Measurements from ENCODE around the gene NCOA7.

The NCOA7 gene

DNA sequence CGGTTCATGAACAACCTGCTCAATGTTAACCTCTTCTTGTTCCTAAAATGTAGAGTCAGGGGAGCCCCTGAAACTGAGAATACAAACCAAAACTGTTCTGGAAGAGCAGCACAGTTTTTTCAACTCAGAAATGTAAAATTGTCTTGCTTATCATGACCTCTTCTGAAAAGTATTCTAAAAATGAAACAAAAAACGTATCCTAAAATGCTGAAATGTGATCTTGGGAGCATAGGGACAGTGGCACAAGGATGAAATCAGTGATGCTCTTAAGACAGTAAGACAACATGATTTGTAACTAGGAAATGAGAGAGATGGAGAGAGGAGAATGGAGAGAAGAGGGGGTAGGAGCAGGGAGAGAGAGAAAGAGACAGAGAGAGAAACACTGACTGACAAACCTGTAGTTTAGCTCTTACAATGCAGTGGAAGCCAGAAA, 27.5 kb downstream of the NCOA7 start:
- Histone ChIP-seq H3K36me3 (replicated peaks; ENCODE audit: insufficient read depth, low read length) (no peaks in the 10 kb centered on the region), H3K27ac (ENCODE audit: low read length) (peak overlapping the region; percentile 30; the same call in 1 of the 2 replicates), H3K9me3 (replicated peaks; ENCODE audit: insufficient read depth, low read length) (no peaks in the 10 kb centered on the region), H3F3A (ENCODE audit: insufficient read depth, low read length) (no peaks in the 10 kb centered on the region), H3K4me2 (ENCODE audit: low read depth, low read length) (peak overlapping the region; percentile 43), H3K9me2 (replicated peaks; ENCODE audit: insufficient read depth, low read length) (no peaks in the 10 kb centered on the region), H2AFZ (ENCODE audit: low read length) (peak overlapping the region; percentile 2; the same call in 1 of the 2 replicates), H3K9ac (ENCODE audit: low read length) (peak overlapping the region; percentile 9; the same call in 1 of the 2 replicates), H3K4me1 (ENCODE audit: low read length) (peaks cover 5% of the 10 kb centered on the region; the same call in 1 of the 2 replicates), H3K79me2 (ENCODE audit: low read length) (no peaks in the 10 kb centered on the region), H4K20me1 (ENCODE audit: insufficient read depth, low read length) (no peaks in the 10 kb centered on the region), H3K27me3 (replicated peaks; ENCODE audit: insufficient read depth, low read length) (no peaks in the 10 kb centered on the region), H3K4me3 (ENCODE audit: low read length) (peak overlapping the region; percentile 15; the same call in 1 of the 2 replicates)
- peak; percentile 21 for DNase-seq
- TF ChIP-seq EZH2phosphoT487 (IDR thresholded peaks at IDR 0.05; ENCODE audit: low read length) (no peak), EZH2 (optimal IDR thresholded peaks at IDR 0.05; ENCODE audit: low read depth, low read length) (no peak)
- TF ChIP-seq, protein P1, sequence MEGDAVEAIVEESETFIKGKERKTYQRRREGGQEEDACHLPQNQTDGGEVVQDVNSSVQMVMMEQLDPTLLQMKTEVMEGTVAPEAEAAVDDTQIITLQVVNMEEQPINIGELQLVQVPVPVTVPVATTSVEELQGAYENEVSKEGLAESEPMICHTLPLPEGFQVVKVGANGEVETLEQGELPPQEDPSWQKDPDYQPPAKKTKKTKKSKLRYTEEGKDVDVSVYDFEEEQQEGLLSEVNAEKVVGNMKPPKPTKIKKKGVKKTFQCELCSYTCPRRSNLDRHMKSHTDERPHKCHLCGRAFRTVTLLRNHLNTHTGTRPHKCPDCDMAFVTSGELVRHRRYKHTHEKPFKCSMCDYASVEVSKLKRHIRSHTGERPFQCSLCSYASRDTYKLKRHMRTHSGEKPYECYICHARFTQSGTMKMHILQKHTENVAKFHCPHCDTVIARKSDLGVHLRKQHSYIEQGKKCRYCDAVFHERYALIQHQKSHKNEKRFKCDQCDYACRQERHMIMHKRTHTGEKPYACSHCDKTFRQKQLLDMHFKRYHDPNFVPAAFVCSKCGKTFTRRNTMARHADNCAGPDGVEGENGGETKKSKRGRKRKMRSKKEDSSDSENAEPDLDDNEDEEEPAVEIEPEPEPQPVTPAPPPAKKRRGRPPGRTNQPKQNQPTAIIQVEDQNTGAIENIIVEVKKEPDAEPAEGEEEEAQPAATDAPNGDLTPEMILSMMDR (IDR thresholded peaks at IDR 0.05; ENCODE audit: low read length): no peak

DNA sequence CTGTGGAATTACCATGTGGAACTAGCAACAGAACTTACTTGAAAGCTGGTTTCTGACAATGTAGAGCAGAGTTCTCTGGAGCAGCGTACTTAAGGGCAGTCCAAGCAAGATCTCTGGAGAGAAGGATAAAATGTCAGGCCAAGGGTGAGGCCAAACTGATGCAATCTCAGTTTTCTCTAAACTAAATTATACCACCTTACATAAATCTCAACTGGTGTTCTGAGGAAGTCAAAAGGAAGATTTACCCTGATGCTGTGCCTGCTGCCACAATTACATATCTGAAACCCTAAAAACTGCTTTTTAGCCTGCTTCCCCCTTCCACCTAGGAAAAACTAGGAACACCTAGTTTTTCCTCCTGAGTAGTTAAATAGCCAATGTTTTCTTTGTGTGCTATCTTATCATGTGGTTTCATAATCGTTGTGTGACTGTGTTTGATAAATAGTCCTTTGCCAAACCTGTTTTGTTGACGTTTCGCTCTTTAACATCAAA, 28.1 kb downstream of the NCOA7 start:
- Histone ChIP-seq H2AFZ (ENCODE audit: low read length) (no peak overlapping the region), H3K4me1 (ENCODE audit: low read length) (peaks cover 5% of the 10 kb centered on the region; the same call in 1 of the 2 replicates), H3K9me2 (replicated peaks; ENCODE audit: insufficient read depth, low read length) (no peaks in the 10 kb centered on the region), H3K9ac (ENCODE audit: low read length) (no peak overlapping the region), H3K79me2 (ENCODE audit: low read length) (no peaks in the 10 kb centered on the region), H3F3A (ENCODE audit: insufficient read depth, low read length) (no peaks in the 10 kb centered on the region), H3K9me3 (replicated peaks; ENCODE audit: insufficient read depth, low read length) (no peaks in the 10 kb centered on the region), H3K4me3 (ENCODE audit: low read length) (0 out of 2 replicates have a peak overlapping the region, but pooled peaks have one; percentile 15), H4K20me1 (ENCODE audit: insufficient read depth, low read length) (no peaks in the 10 kb centered on the region), H3K27me3 (replicated peaks; ENCODE audit: insufficient read depth, low read length) (no peaks in the 10 kb centered on the region), H3K36me3 (replicated peaks; ENCODE audit: insufficient read depth, low read length) (no peaks in the 10 kb centered on the region), H3K27ac (ENCODE audit: low read length) (peak overlapping the region; percentile 30; the same call in 1 of the 2 replicates), H3K4me2 (ENCODE audit: low read depth, low read length) (peak overlapping the region; percentile 43)
- TF ChIP-seq EZH2phosphoT487 (IDR thresholded peaks at IDR 0.05; ENCODE audit: low read length) (no peak), EZH2 (optimal IDR thresholded peaks at IDR 0.05; ENCODE audit: low read depth, low read length) (no peak)
- TF ChIP-seq, protein P1 (IDR thresholded peaks at IDR 0.05; ENCODE audit: low read length): no peak
- no peak for DNase-seq

DNA sequence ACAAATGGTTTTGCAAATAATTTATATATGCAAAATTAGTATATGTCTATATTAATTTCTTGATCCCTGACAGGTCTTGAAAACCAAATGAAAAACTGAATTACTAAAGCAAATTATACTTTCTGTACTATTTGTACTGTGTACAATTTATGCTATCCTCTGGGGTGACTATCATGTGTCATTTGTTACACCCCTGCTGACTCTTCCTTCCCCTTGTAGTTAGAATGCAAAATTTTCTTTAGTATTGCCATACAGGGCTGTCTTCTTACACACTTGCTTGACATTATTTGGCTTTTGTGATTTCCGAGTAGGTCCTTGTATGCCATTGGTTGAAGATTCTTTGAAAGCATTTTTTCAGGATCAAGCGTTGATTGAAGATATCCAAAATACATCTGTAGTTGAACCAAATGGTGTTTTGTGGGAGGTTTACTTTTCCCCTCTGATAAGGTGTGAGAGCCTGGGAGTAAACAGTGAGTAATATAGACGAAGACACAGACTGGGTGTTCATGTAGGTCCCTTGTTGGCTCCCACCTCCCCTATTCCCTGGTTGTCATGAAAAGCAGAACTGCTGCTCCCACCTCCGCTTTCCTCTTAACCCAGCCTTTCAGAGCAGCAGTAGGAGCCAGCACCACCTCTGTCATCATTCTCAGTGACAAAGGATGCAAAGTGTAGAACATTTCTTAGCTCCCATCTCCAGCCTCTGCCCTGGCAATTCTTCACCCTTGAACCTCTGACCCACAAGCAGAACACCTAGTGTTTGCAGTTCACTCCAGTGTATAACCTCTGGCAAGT, 29.0 kb downstream of the NCOA7 start:
- Histone ChIP-seq H3K27me3 (replicated peaks; ENCODE audit: insufficient read depth, low read length) (no peaks in the 10 kb centered on the region), H3K4me2 (ENCODE audit: low read depth, low read length) (no peak overlapping the region), H2AFZ (ENCODE audit: low read length) (no peak overlapping the region), H3K9ac (ENCODE audit: low read length) (no peak overlapping the region), H3K27ac (ENCODE audit: low read length) (no peak overlapping the region), H3K4me1 (ENCODE audit: low read length) (peaks cover 5% of the 10 kb centered on the region; the same call in 1 of the 2 replicates), H3F3A (ENCODE audit: insufficient read depth, low read length) (no peaks in the 10 kb centered on the region), H3K79me2 (ENCODE audit: low read length) (no peaks in the 10 kb centered on the region), H3K4me3 (ENCODE audit: low read length) (no peak overlapping the region), H4K20me1 (ENCODE audit: insufficient read depth, low read length) (no peaks in the 10 kb centered on the region), H3K9me3 (replicated peaks; ENCODE audit: insufficient read depth, low read length) (no peaks in the 10 kb centered on the region), H3K36me3 (replicated peaks; ENCODE audit: insufficient read depth, low read length) (no peaks in the 10 kb centered on the region), H3K9me2 (replicated peaks; ENCODE audit: insufficient read depth, low read length) (no peaks in the 10 kb centered on the region)
- DNase-seq: no peak
- TF ChIP-seq, protein P1 (IDR thresholded peaks at IDR 0.05; ENCODE audit: low read length): no peak
- TF ChIP-seq EZH2 (optimal IDR thresholded peaks at IDR 0.05; ENCODE audit: low read depth, low read length) (no peak), EZH2phosphoT487 (IDR thresholded peaks at IDR 0.05; ENCODE audit: low read length) (no peak)

All from MM.1S (cell line).